H9 (cell line): ENCODE measurements around the gene NDUFA11. TPM values are rescaled to one million over a fixed set of nuclear protein-coding genes. Genes with fewer than 3 reads are reported as not detected.
"Not testable (repeated sequence)": the region's sequence is repeated elsewhere in the genome, so short reads cannot be mapped to it uniquely, and the experiment has no call there.

Source experiments
- DNase-seq: peaks from one replicate; pipeline ENCODE4 v3.0.0-alpha.2; 2017
- H2AFZ ChIP-seq: one replicate; pipeline ENCODE4 v1.6.1; 2013; ENCODE audit warnings: mild to moderate bottlenecking, low read length, control low read depth, moderate library complexity
- H2AK5ac ChIP-seq: 2 replicates; pipeline ENCODE4 v1.6.1; 2013; ENCODE audit warnings: low read length, control low read depth, mixed read lengths; ENCODE audit not compliant: insufficient read length
- H2BK120ac ChIP-seq: one replicate; pipeline ENCODE4 v1.6.1; 2013; ENCODE audit warnings: low read depth, mild to moderate bottlenecking, low read length, control low read depth, inconsistent platforms; ENCODE audit not compliant: poor library complexity, severe bottlenecking
- H2BK12ac ChIP-seq: 2 replicates; pipeline ENCODE4 v1.6.1; 2013; ENCODE audit warnings: low read length, control low read depth, mixed read lengths, low read depth; ENCODE audit not compliant: insufficient read length
- H2BK15ac ChIP-seq: 2 replicates; pipeline ENCODE4 v1.6.1; 2013; ENCODE audit warnings: low read depth, low read length, control low read depth
- H2BK20ac ChIP-seq: one replicate; pipeline ENCODE4 v1.6.1; 2013; ENCODE audit warnings: low read depth, mild to moderate bottlenecking, low read length, control low read depth, inconsistent platforms; ENCODE audit not compliant: poor library complexity, severe bottlenecking
- H2BK5ac ChIP-seq: 2 replicates; pipeline ENCODE4 v1.6.1; 2013; ENCODE audit warnings: low read length, control low read depth, mixed read lengths; ENCODE audit not compliant: insufficient read length
- H3K14ac ChIP-seq: 2 replicates; pipeline ENCODE4 v1.6.1; 2013; ENCODE audit warnings: low read length, control low read depth; ENCODE audit not compliant: insufficient read depth
- H3K18ac ChIP-seq: 2 replicates; pipeline ENCODE4 v1.6.1; 2013; ENCODE audit warnings: low read depth, mild to moderate bottlenecking, mixed read lengths, low read length, control low read depth; ENCODE audit not compliant: insufficient read length
- H3K23ac ChIP-seq: 2 replicates; pipeline ENCODE4 v1.6.1; 2013; ENCODE audit warnings: low read length, control low read depth, mixed read lengths, low read depth; ENCODE audit not compliant: insufficient read length
- H3K23me2 ChIP-seq: 2 replicates; pipeline ENCODE4 v1.6.1; 2013; ENCODE audit warnings: low read depth, mild to moderate bottlenecking, mixed read lengths, low read length, control low read depth; ENCODE audit not compliant: insufficient read length, poor library complexity, severe bottlenecking
- H3K27ac ChIP-seq: 2 replicates; pipeline ENCODE4 v1.5.1; 2013; ENCODE audit warnings: low read length, control low read depth, mixed read lengths, low read depth; ENCODE audit not compliant: insufficient read length
- H3K27me3 ChIP-seq: 2 replicates; pipeline ENCODE4 v1.6.1; 2013; ENCODE audit warnings: low read length, control low read depth, inconsistent platforms; ENCODE audit not compliant: insufficient read depth
- H3K4ac ChIP-seq: 2 replicates; pipeline ENCODE4 v1.6.1; 2013; ENCODE audit warnings: low read depth, mild to moderate bottlenecking, control low read depth, inconsistent platforms, low read length, moderate library complexity
- H3K4me1 ChIP-seq: 2 replicates; pipeline ENCODE4 v1.6.1; 2013; ENCODE audit warnings: low read length, control low read depth, inconsistent platforms; ENCODE audit not compliant: insufficient read depth
- H3K4me2 ChIP-seq: 2 replicates; pipeline ENCODE4 v1.6.1; 2013; ENCODE audit warnings: low read length, control low read depth, mixed read lengths; ENCODE audit not compliant: insufficient read length, insufficient read depth
- H3K56ac ChIP-seq: 2 replicates; pipeline ENCODE4 v1.6.1; 2013; ENCODE audit warnings: low read depth, mild to moderate bottlenecking, mixed read lengths, low read length, control low read depth; ENCODE audit not compliant: insufficient read length
- H3K79me1 ChIP-seq: 2 replicates; pipeline ENCODE4 v1.6.1; 2013; ENCODE audit warnings: low read depth, mild to moderate bottlenecking, moderate library complexity, low read length, control low read depth, inconsistent platforms; ENCODE audit not compliant: insufficient read depth, poor library complexity, severe bottlenecking
- H3K79me2 ChIP-seq: 2 replicates; pipeline ENCODE4 v1.6.1; 2013; ENCODE audit warnings: low read length, control low read depth, inconsistent platforms; ENCODE audit not compliant: insufficient read depth
- H3K9ac ChIP-seq: 2 replicates; pipeline ENCODE4 v1.6.1; 2013; ENCODE audit warnings: low read length, control low read depth, mixed read lengths; ENCODE audit not compliant: insufficient read length; ENCODE audit errors: extremely low read depth
- H3K9me3 ChIP-seq: one replicate; pipeline ENCODE4 v1.6.1; 2013; ENCODE audit warnings: low read depth, low read length, inconsistent platforms; ENCODE audit not compliant: control insufficient read depth
- H3T11ph ChIP-seq: one replicate; pipeline ENCODE4 v1.6.1; 2013; ENCODE audit warnings: mild to moderate bottlenecking, low read length, control low read depth, inconsistent platforms
- H4K20me1 ChIP-seq: one replicate; pipeline ENCODE4 v1.6.1; 2013; ENCODE audit not compliant: control insufficient read depth, insufficient read length, insufficient read depth
- H4K5ac ChIP-seq: 2 replicates; pipeline ENCODE4 v1.6.1; 2013; ENCODE audit warnings: low read depth, mild to moderate bottlenecking, mixed read lengths, low read length, control low read depth; ENCODE audit not compliant: insufficient read length
- H4K8ac ChIP-seq: replicated peaks from 2 replicates; pipeline ENCODE4 v1.6.1; 2013; ENCODE audit warnings: low read length, control low read depth, mixed read lengths, low read depth; ENCODE audit not compliant: insufficient read length
- H4K91ac ChIP-seq: 2 replicates; pipeline ENCODE4 v1.6.1; 2013; ENCODE audit warnings: low read depth, mild to moderate bottlenecking, moderate library complexity, mixed read lengths, low read length, control low read depth; ENCODE audit not compliant: insufficient read length
- H3K27ac Mint-ChIP-seq, 3 experiments: 2 replicates in 2 of 3; 3 replicates in 1 of 3; pipeline ENCODE4 v1.8.0; 2020 to 2021; ENCODE audit warnings: mixed read lengths in 3 of 3, mild to moderate bottlenecking in 1 of 3, moderate library complexity in 1 of 3
- H3K27me3 Mint-ChIP-seq: 2 replicates; pipeline ENCODE4 v1.8.0; 2021; ENCODE audit warnings: low read depth, mild to moderate bottlenecking, moderate library complexity, mixed read lengths
- H3K36me3 Mint-ChIP-seq, 3 experiments: 2 replicates in 2 of 3; 3 replicates in 1 of 3; pipeline ENCODE4 v1.8.0; 2020 to 2021; ENCODE audit warnings: low read depth in 3 of 3, mixed read lengths in 3 of 3; ENCODE audit not compliant: insufficient read depth in 1 of 3
- H3K4me1 Mint-ChIP-seq, 2 experiments: 2 replicates each; pipeline ENCODE4 v1.8.0; 2020; ENCODE audit warnings: mixed read lengths in 2 of 2
- H3K4me3 Mint-ChIP-seq, 2 experiments: 2 replicates in 1 of 2; 3 replicates in 1 of 2; pipeline ENCODE4 v1.8.0; 2020 to 2021; ENCODE audit warnings: mild to moderate bottlenecking in 2 of 2, mixed read lengths in 2 of 2, moderate library complexity in 1 of 2
- H3K9me3 Mint-ChIP-seq, 2 experiments: 2 replicates in 1 of 2; 3 replicates in 1 of 2; pipeline ENCODE4 v1.8.0; 2020; ENCODE audit warnings: mild to moderate bottlenecking in 2 of 2, mixed read lengths in 2 of 2, moderate library complexity in 1 of 2
- WGBS: extraction: QIAGEN DNeasy Blood & Tissue Kit; methylation state at CpG from one replicate; pipeline ENCODE4 v1.1.7; 2013; ENCODE audit warnings: missing lambda C conversion rate, low lambda C conversion rate, mixed read lengths; ENCODE audit not compliant: insufficient read length; ENCODE audit errors: extremely low coverage; 5-methylcytosine and 5-hydroxymethylcytosine counted together
- total RNA-seq: library from RNA; stranded (reverse); gene quantifications from 2 replicates; pipeline ENCODE4 v1.2.1, GENCODE V29; 2021

Gene NDUFA11
- total RNA-seq, 1 experiment from 2014 or later: 282 TPM

- not testable (repeated sequence) for H3K27ac Mint-ChIP-seq, H4K5ac ChIP-seq
These were observed 55.7 kb downstream of the NDUFA11 start for GRCh38 chr19:5847846-5848245.

More at GRCh38 chr19:5847846-5848245, 55.7 kb downstream of the NDUFA11 start:
- not testable (repeated sequence) for H3K27ac ChIP-seq, H4K8ac ChIP-seq, H4K91ac ChIP-seq, H3K4ac ChIP-seq, H3K79me1 ChIP-seq, H3K56ac ChIP-seq, H3K4me2 ChIP-seq, H3K23ac ChIP-seq, H3K9ac ChIP-seq, DNase-seq, H3K4me3 Mint-ChIP-seq, H2AFZ ChIP-seq, H3K27me3 ChIP-seq, H3T11ph ChIP-seq, H3K18ac ChIP-seq, H4K20me1 ChIP-seq, H3K14ac ChIP-seq, H2BK15ac ChIP-seq, H3K36me3 Mint-ChIP-seq, H2BK20ac ChIP-seq, H3K9me3 Mint-ChIP-seq, H2BK12ac ChIP-seq, H3K79me2 ChIP-seq, H3K9me3 ChIP-seq, H2AK5ac ChIP-seq, H3K23me2 ChIP-seq, H2BK120ac ChIP-seq, H2BK5ac ChIP-seq, H3K4me1 ChIP-seq, H3K4me1 Mint-ChIP-seq
- peaks cover 19% of the 10 kb centered on the region for H3K27me3 Mint-ChIP-seq
- WGBS: no CpG with 5 or more reads among the region's 10 CpGs

Other genes starting within 250 kb of the NDUFA11 start
- 23.4 and 23.8 TPM in 2 replicates for gene MICOS13, start 223.3 kb downstream of the NDUFA11 start, total RNA-seq
- gene HSD11B1L, start 222.8 kb downstream of the NDUFA11 start, total RNA-seq: 8.0 and 9.3 TPM in 2 replicates
- gene RPL36, start 213.5 kb downstream of the NDUFA11 start, total RNA-seq: 1,066 and 1,074 TPM in 2 replicates
- gene LONP1, start 183.6 kb downstream of the NDUFA11 start, total RNA-seq: 108 and 113 TPM in 2 replicates
- gene CATSPERD, start 183.2 kb downstream of the NDUFA11 start, total RNA-seq: not detected in 2 replicates
- gene PRR22, start 119.0 kb downstream of the NDUFA11 start, total RNA-seq: 7.1 and 8.1 TPM in 2 replicates
- 61.8 and 67.0 TPM in 2 replicates for gene DUS3L, start 112.6 kb downstream of the NDUFA11 start, total RNA-seq
- 4.5 and 4.6 TPM in 2 replicates for gene NRTN, start 98.7 kb downstream of the NDUFA11 start, total RNA-seq
- 0.13 TPM in 1 of 2 replicates, not detected in the other for gene FUT6, start 64.1 kb downstream of the NDUFA11 start, total RNA-seq
- not detected in 2 replicates for gene FUT3, start 52.3 kb downstream of the NDUFA11 start, total RNA-seq
- not detected in 2 replicates for gene FUT5, start 33.2 kb downstream of the NDUFA11 start, total RNA-seq
- gene VMAC, start 1.1 kb upstream of the NDUFA11 start, total RNA-seq: 1.9 and 2.2 TPM in 2 replicates
- gene CAPS, start 10.5 kb upstream of the NDUFA11 start, total RNA-seq: 2.3 and 2.5 TPM in 2 replicates
- 86.5 and 89.9 TPM in 2 replicates for gene RANBP3, start 74.3 kb upstream of the NDUFA11 start, total RNA-seq
- 2.9 and 3.7 TPM in 2 replicates for gene RFX2, start 206.7 kb upstream of the NDUFA11 start, total RNA-seq
- not detected in 2 replicates for gene ACSBG2, start 231.9 kb upstream of the NDUFA11 start, total RNA-seq